ENCODE results near the gene POU2AF2. TPM values are rescaled to one million over a fixed set of nuclear protein-coding genes. Genes with fewer than 3 reads are reported as not detected.
"Not testable (repeated sequence)": the region's sequence is repeated elsewhere in the genome, so short reads cannot be mapped to it uniquely, and the experiment has no call there.

Gene POU2AF2
- polyA plus RNA-seq, 2 of the 4 experiments (the other 2 are of a cell fraction) = not detected

DNA sequence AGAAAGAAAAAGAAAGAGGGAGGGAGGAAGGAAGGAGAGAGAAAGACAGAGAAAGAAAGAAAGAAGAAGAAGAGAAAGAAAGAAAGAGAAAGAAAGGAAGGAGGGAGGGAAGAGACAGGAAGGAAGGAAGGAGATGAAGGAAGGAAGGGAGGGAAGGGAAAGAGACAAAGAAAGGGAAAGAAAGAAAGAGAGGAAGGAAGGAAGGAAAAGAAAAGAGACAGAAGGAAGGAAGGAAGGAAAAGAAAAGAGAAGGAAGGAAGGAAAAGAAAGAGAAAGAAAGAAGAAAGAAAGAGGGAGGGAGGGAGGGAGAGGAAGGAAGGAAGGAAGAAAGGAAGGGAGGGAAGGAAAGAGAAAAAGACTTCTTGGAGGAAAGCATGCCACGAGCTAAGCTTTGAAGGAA lies 19.1 kb downstream of the POU2AF2 start:
- 0% methylated on average over 1 of the region's 1 CpG for WGBS (ENCODE audit: missing lambda C conversion rate)
- ChIA-PET POLR2A (no interaction called here), CTCF (no interaction called here)
- H3K9me3 ChIP-seq = no peaks in the 10 kb centered on the region
- FAIRE-seq (no peak), ATAC-seq (no peak), DNase-seq (ENCODE audit: low read depth in 1 of 2, low spot score in 1 of 2) (no peak)
- H3K4me3 ChIP-seq = no peak overlapping the region
- H3K4me2 ChIP-seq = no peak overlapping the region
- H3K27ac ChIP-seq = no peak overlapping the region
- no peak for TF ChIP-seq POLR2AphosphoS2 (conservative IDR thresholded peaks at IDR 0.05; ENCODE audit: low read length)
- TF ChIP-seq HDAC2 (IDR thresholded peaks at IDR 0.05) = no peak
- no peak for TF ChIP-seq KDM1A (IDR thresholded peaks at IDR 0.05; ENCODE audit: low read depth)
- TF ChIP-seq, protein P1, sequence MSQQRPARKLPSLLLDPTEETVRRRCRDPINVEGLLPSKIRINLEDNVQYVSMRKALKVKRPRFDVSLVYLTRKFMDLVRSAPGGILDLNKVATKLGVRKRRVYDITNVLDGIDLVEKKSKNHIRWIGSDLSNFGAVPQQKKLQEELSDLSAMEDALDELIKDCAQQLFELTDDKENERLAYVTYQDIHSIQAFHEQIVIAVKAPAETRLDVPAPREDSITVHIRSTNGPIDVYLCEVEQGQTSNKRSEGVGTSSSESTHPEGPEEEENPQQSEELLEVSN (IDR thresholded peaks at IDR 0.05; ENCODE audit: borderline replicate concordance, low read depth) = no peak
- TF ChIP-seq, protein P2, sequence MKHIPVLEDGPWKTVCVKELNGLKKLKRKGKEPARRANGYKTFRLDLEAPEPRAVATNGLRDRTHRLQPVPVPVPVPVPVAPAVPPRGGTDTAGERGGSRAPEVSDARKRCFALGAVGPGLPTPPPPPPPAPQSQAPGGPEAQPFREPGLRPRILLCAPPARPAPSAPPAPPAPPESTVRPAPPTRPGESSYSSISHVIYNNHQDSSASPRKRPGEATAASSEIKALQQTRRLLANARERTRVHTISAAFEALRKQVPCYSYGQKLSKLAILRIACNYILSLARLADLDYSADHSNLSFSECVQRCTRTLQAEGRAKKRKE (CRISPR knock-in tag; IDR thresholded peaks at IDR 0.05; ENCODE audit: low read depth) = no peak
- no peak for TF ChIP-seq JUNB (IDR thresholded peaks at IDR 0.05)
- TF ChIP-seq TP53 (CRISPR knock-in tag; IDR thresholded peaks at IDR 0.05) = no peak
- no peak for TF ChIP-seq CEBPB (IDR thresholded peaks at IDR 0.05)
- TF ChIP-seq RARB (CRISPR knock-in tag; IDR thresholded peaks at IDR 0.05) = no peak
- TF ChIP-seq ZSCAN20 (CRISPR knock-in tag; IDR thresholded peaks at IDR 0.05) = no peak
- TF ChIP-seq, protein P3, sequence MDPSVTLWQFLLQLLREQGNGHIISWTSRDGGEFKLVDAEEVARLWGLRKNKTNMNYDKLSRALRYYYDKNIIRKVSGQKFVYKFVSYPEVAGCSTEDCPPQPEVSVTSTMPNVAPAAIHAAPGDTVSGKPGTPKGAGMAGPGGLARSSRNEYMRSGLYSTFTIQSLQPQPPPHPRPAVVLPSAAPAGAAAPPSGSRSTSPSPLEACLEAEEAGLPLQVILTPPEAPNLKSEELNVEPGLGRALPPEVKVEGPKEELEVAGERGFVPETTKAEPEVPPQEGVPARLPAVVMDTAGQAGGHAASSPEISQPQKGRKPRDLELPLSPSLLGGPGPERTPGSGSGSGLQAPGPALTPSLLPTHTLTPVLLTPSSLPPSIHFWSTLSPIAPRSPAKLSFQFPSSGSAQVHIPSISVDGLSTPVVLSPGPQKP (IDR thresholded peaks at IDR 0.05; ENCODE audit: low read depth, low read length) = no peak
- TF ChIP-seq JUN (IDR thresholded peaks at IDR 0.05) = no peak
- TF ChIP-seq, protein P4, sequence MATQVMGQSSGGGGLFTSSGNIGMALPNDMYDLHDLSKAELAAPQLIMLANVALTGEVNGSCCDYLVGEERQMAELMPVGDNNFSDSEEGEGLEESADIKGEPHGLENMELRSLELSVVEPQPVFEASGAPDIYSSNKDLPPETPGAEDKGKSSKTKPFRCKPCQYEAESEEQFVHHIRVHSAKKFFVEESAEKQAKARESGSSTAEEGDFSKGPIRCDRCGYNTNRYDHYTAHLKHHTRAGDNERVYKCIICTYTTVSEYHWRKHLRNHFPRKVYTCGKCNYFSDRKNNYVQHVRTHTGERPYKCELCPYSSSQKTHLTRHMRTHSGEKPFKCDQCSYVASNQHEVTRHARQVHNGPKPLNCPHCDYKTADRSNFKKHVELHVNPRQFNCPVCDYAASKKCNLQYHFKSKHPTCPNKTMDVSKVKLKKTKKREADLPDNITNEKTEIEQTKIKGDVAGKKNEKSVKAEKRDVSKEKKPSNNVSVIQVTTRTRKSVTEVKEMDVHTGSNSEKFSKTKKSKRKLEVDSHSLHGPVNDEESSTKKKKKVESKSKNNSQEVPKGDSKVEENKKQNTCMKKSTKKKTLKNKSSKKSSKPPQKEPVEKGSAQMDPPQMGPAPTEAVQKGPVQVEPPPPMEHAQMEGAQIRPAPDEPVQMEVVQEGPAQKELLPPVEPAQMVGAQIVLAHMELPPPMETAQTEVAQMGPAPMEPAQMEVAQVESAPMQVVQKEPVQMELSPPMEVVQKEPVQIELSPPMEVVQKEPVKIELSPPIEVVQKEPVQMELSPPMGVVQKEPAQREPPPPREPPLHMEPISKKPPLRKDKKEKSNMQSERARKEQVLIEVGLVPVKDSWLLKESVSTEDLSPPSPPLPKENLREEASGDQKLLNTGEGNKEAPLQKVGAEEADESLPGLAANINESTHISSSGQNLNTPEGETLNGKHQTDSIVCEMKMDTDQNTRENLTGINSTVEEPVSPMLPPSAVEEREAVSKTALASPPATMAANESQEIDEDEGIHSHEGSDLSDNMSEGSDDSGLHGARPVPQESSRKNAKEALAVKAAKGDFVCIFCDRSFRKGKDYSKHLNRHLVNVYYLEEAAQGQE (IDR thresholded peaks at IDR 0.05) = no peak
- no peak for TF ChIP-seq EHMT2 (IDR thresholded peaks at IDR 0.05; ENCODE audit: low read depth)
- no peak for TF ChIP-seq ZC3H11A (IDR thresholded peaks at IDR 0.05)
- no peak for TF ChIP-seq POLR2A (IDR thresholded peaks at IDR 0.05; ENCODE audit: low read length)
- TF ChIP-seq FOXS1 (CRISPR knock-in tag; IDR thresholded peaks at IDR 0.05) = no peak
- no peak for TF ChIP-seq EP300 (IDR thresholded peaks at IDR 0.05)
- TF ChIP-seq SMC3 (IDR thresholded peaks at IDR 0.05) = no peak
- no peaks in the 10 kb centered on the region for H3K4me1 ChIP-seq

DNA sequence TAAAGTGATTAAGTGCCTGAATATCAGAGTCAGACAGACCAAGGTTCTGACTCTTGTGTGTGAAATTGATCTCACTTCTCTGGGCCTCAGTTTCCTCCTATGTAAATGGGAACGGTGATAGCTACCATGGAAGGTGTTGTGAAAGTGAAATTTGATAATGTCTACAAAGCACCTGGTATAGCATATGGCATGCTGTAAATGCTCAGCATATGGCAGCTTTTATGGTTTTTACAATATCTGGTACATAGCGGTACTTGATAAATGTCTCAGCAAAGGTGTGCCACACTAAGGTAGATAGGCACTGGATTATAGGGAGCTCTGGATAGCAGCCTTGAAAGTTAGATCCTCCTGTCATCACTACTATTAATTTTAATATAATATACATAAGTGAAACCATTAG lies 19.9 kb downstream of the POU2AF2 start:
- FAIRE-seq = no peak
- no peak for ATAC-seq
- no peaks in the 10 kb centered on the region for H3K4me1 ChIP-seq
- no peak overlapping the region for H3K4me2 ChIP-seq
- TF ChIP-seq RARB (CRISPR knock-in tag; IDR thresholded peaks at IDR 0.05) = no peak
- TF ChIP-seq SMC3 (IDR thresholded peaks at IDR 0.05) = no peak
- TF ChIP-seq TP53 (CRISPR knock-in tag; IDR thresholded peaks at IDR 0.05) = no peak
- no peak for TF ChIP-seq ZFP36 (IDR thresholded peaks at IDR 0.05; ENCODE audit: borderline replicate concordance, partially characterized antibody)
- TF ChIP-seq RFX5 (IDR thresholded peaks at IDR 0.05) = no peak
- TF ChIP-seq RNF2 (IDR thresholded peaks at IDR 0.05; ENCODE audit: borderline replicate concordance, low read depth) = no peak
- no peak for TF ChIP-seq EP300 (IDR thresholded peaks at IDR 0.05)
- H3K9me3 ChIP-seq = no peaks in the 10 kb centered on the region
- no peak for DNase-seq (ENCODE audit: low read depth in 1 of 2, low spot score in 1 of 2)
- 80% methylated on average over 2 of the region's 2 CpGs for WGBS (ENCODE audit: missing lambda C conversion rate)
- no peak overlapping the region for H3K4me3 ChIP-seq
- ChIA-PET POLR2A (no interaction called here), CTCF (no interaction called here)
- H3K27ac ChIP-seq = no peak overlapping the region

DNA sequence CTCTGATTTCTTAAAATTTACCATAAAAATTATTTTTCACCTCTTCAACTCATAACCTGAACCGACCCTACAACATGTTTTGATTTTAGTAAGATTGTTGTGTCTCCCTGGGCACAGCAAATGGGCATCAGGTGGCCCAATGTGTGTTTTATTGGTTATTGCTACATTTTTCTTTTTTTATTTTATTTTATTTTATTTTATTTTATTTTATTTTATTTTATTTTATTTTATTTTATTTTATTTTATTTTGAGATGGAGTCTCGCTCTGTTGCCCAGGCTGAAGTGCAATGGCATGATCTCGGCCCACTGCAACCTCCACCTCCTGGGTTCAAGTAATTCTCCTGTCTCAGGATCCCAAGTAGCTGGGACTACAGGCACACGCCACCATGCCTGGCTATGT lies 22.8 kb downstream of the POU2AF2 start:
- H3K4me3 ChIP-seq; H3K27ac ChIP-seq; H3K4me2 ChIP-seq; POLR2A ChIA-PET; FAIRE-seq; ATAC-seq; CTCF ChIA-PET; H3K4me1 ChIP-seq; H3K9me3 ChIP-seq; DNase-seq (ENCODE audit: low read depth in 1 of 2, low spot score in 1 of 2): not testable (repeated sequence)
- 63% methylated on average over 4 of the region's 4 CpGs for WGBS (ENCODE audit: missing lambda C conversion rate)
